ENCODE data around the gene KLRK1.
"Not testable (repeated sequence)": the region's sequence is repeated elsewhere in the genome, so short reads cannot be mapped to it uniquely, and the experiment has no call there.

Gene KLRK1

GRCh38 chr12:10389904-10390303, at the start of gene KLRK1:
Gene KLRK1, minus strand, starts transcription at chr12:10390041. Its CDS starts 1,231 bp downstream, at chr12:10388810.
- Histone ChIP-seq H3K27ac (ENCODE audit: low read length) (no peak within 1 kb of the TSS), H3K9me3 (ENCODE audit: control insufficient read depth in 2 of 2, low read length in 2 of 2) (no peaks in the 10 kb centered on the region), H3K36me3 (ENCODE audit: control insufficient read depth in 2 of 2, insufficient read depth in 2 of 2, low read length in 2 of 2) (no peaks in the 10 kb centered on the region), H3K9ac (ENCODE audit: low read length in 2 of 2) (no peak within 1 kb of the TSS), H3K27me3 (ENCODE audit: control insufficient read depth in 1 of 2, insufficient read depth in 2 of 2, low read length in 2 of 2) (no peaks in the 10 kb centered on the region), H3K4me1 (ENCODE audit: control insufficient read depth, insufficient read depth, low read length) (no peaks in the 10 kb centered on the region), H3K4me3 (ENCODE audit: low read length in 2 of 2) (no peak within 1 kb of the TSS)

- H3K9me3 ChIP-seq (ENCODE audit: control insufficient read depth in 2 of 2, low read length in 2 of 2); H3K4me1 ChIP-seq (ENCODE audit: control insufficient read depth, insufficient read depth, low read length); H3K27ac ChIP-seq (ENCODE audit: low read length); H3K9ac ChIP-seq (ENCODE audit: low read length in 2 of 2); H3K4me3 ChIP-seq (ENCODE audit: low read length in 2 of 2); H3K36me3 ChIP-seq (ENCODE audit: control insufficient read depth in 2 of 2, insufficient read depth in 2 of 2, low read length in 2 of 2); H3K27me3 ChIP-seq (ENCODE audit: control insufficient read depth in 1 of 2, insufficient read depth in 2 of 2, low read length in 2 of 2): not testable (repeated sequence)
These were observed 47.8 kb upstream of the KLRK1 start for GRCh38 chr12:10437601-10438000.

GRCh38 chr12:10435816-10436215, 46.0 kb upstream of the KLRK1 start, which contains the start of gene KLRC2:
Gene KLRC2, minus strand, starts transcription at chr12:10436010. Its CDS starts 24 bp downstream, at chr12:10435986.
- not testable (repeated sequence) for H3K4me1 ChIP-seq (ENCODE audit: control insufficient read depth, insufficient read depth, low read length); H3K27me3 ChIP-seq (ENCODE audit: control insufficient read depth in 1 of 2, insufficient read depth in 2 of 2, low read length in 2 of 2); H3K27ac ChIP-seq (ENCODE audit: low read length); H3K9me3 ChIP-seq (ENCODE audit: control insufficient read depth in 2 of 2, low read length in 2 of 2); H3K4me3 ChIP-seq (ENCODE audit: low read length in 2 of 2); H3K36me3 ChIP-seq (ENCODE audit: control insufficient read depth in 2 of 2, insufficient read depth in 2 of 2, low read length in 2 of 2); H3K9ac ChIP-seq (ENCODE audit: low read length in 2 of 2)

- not testable (repeated sequence) for H3K4me1 ChIP-seq (ENCODE audit: control insufficient read depth, insufficient read depth, low read length); H3K9me3 ChIP-seq (ENCODE audit: control insufficient read depth in 2 of 2, low read length in 2 of 2); H3K27me3 ChIP-seq (ENCODE audit: control insufficient read depth in 1 of 2, insufficient read depth in 2 of 2, low read length in 2 of 2); H3K27ac ChIP-seq (ENCODE audit: low read length); H3K9ac ChIP-seq (ENCODE audit: low read length in 2 of 2); H3K36me3 ChIP-seq (ENCODE audit: control insufficient read depth in 2 of 2, insufficient read depth in 2 of 2, low read length in 2 of 2); H3K4me3 ChIP-seq (ENCODE audit: low read length in 2 of 2)
These were observed 40.8 kb upstream of the KLRK1 start for GRCh38 chr12:10430623-10431022.

GRCh38 chr12:10425938-10426337, 36.1 kb upstream of the KLRK1 start:
- not testable (repeated sequence) for H3K9ac ChIP-seq (ENCODE audit: low read length in 2 of 2); H3K4me3 ChIP-seq (ENCODE audit: low read length in 2 of 2)

GRCh38 chr12:10424260-10424899, 34.5 kb upstream of the KLRK1 start:
- not testable (repeated sequence) for H3K9me3 ChIP-seq (ENCODE audit: control insufficient read depth in 2 of 2, low read length in 2 of 2); H3K36me3 ChIP-seq (ENCODE audit: control insufficient read depth in 2 of 2, insufficient read depth in 2 of 2, low read length in 2 of 2); H3K4me3 ChIP-seq (ENCODE audit: low read length in 2 of 2); H3K27ac ChIP-seq (ENCODE audit: low read length); H3K27me3 ChIP-seq (ENCODE audit: control insufficient read depth in 1 of 2, insufficient read depth in 2 of 2, low read length in 2 of 2); H3K4me1 ChIP-seq (ENCODE audit: control insufficient read depth, insufficient read depth, low read length); H3K9ac ChIP-seq (ENCODE audit: low read length in 2 of 2)

More at GRCh38 chr12:10425938-10426337, 36.1 kb upstream of the KLRK1 start:
- H3K27ac ChIP-seq (ENCODE audit: low read length); H3K27me3 ChIP-seq (ENCODE audit: control insufficient read depth in 1 of 2, insufficient read depth in 2 of 2, low read length in 2 of 2); H3K9me3 ChIP-seq (ENCODE audit: control insufficient read depth in 2 of 2, low read length in 2 of 2); H3K36me3 ChIP-seq (ENCODE audit: control insufficient read depth in 2 of 2, insufficient read depth in 2 of 2, low read length in 2 of 2); H3K4me1 ChIP-seq (ENCODE audit: control insufficient read depth, insufficient read depth, low read length): not testable (repeated sequence)

- not testable (repeated sequence) for H3K9me3 ChIP-seq (ENCODE audit: control insufficient read depth in 2 of 2, low read length in 2 of 2); H3K4me1 ChIP-seq (ENCODE audit: control insufficient read depth, insufficient read depth, low read length); H3K27me3 ChIP-seq (ENCODE audit: control insufficient read depth in 1 of 2, insufficient read depth in 2 of 2, low read length in 2 of 2); H3K36me3 ChIP-seq (ENCODE audit: control insufficient read depth in 2 of 2, insufficient read depth in 2 of 2, low read length in 2 of 2); H3K4me3 ChIP-seq (ENCODE audit: low read length in 2 of 2); H3K27ac ChIP-seq (ENCODE audit: low read length); H3K9ac ChIP-seq (ENCODE audit: low read length in 2 of 2)
These were observed 32.3 kb upstream of the KLRK1 start for GRCh38 chr12:10422159-10422558.

GRCh38 chr12:10420334-10420733, 30.5 kb upstream of the KLRK1 start, which contains the start of gene KLRC3:
Gene KLRC3, minus strand, starts transcription at chr12:10420595. Its CDS starts 45 bp downstream, at chr12:10420550.
- not testable (repeated sequence) for H3K4me1 ChIP-seq (ENCODE audit: control insufficient read depth, insufficient read depth, low read length); H3K4me3 ChIP-seq (ENCODE audit: low read length in 2 of 2); H3K9ac ChIP-seq (ENCODE audit: low read length in 2 of 2); H3K27ac ChIP-seq (ENCODE audit: low read length); H3K36me3 ChIP-seq (ENCODE audit: control insufficient read depth in 2 of 2, insufficient read depth in 2 of 2, low read length in 2 of 2); H3K27me3 ChIP-seq (ENCODE audit: control insufficient read depth in 1 of 2, insufficient read depth in 2 of 2, low read length in 2 of 2); H3K9me3 ChIP-seq (ENCODE audit: control insufficient read depth in 2 of 2, low read length in 2 of 2)

- Histone ChIP-seq H3K9me3 (ENCODE audit: control insufficient read depth in 2 of 2, low read length in 2 of 2) (no peaks in the 10 kb centered on the region), H3K36me3 (ENCODE audit: control insufficient read depth in 2 of 2, insufficient read depth in 2 of 2, low read length in 2 of 2) (no peaks in the 10 kb centered on the region), H3K9ac (ENCODE audit: low read length in 2 of 2) (no peak within 1 kb of the TSS), H3K27me3 (ENCODE audit: control insufficient read depth in 1 of 2, insufficient read depth in 2 of 2, low read length in 2 of 2) (no peaks in the 10 kb centered on the region), H3K4me3 (ENCODE audit: low read length in 2 of 2) (no peak within 1 kb of the TSS), H3K27ac (ENCODE audit: low read length) (no peak within 1 kb of the TSS), H3K4me1 (ENCODE audit: control insufficient read depth, insufficient read depth, low read length) (no peaks in the 10 kb centered on the region)
These were observed 19.6 kb upstream of the KLRK1 start, which contains the start of gene KLRC4 for GRCh38 chr12:10409392-10409791. Gene KLRC4, minus strand, starts transcription at chr12:10409757. Its CDS starts 182 bp downstream, at chr12:10409575.

- Histone ChIP-seq H3K9ac (ENCODE audit: low read length in 2 of 2) (no peak overlapping the region), H3K27me3 (ENCODE audit: control insufficient read depth in 1 of 2, insufficient read depth in 2 of 2, low read length in 2 of 2) (no peaks in the 10 kb centered on the region), H3K4me3 (ENCODE audit: low read length in 2 of 2) (no peak overlapping the region), H3K27ac (ENCODE audit: low read length) (no peak overlapping the region), H3K9me3 (ENCODE audit: control insufficient read depth in 2 of 2, low read length in 2 of 2) (no peaks in the 10 kb centered on the region), H3K4me1 (ENCODE audit: control insufficient read depth, insufficient read depth, low read length) (no peaks in the 10 kb centered on the region), H3K36me3 (ENCODE audit: control insufficient read depth in 2 of 2, insufficient read depth in 2 of 2, low read length in 2 of 2) (no peaks in the 10 kb centered on the region)
These were observed 19.0 kb upstream of the KLRK1 start for GRCh38 chr12:10408842-10409241.

GRCh38 chr12:10406725-10407124, 16.9 kb upstream of the KLRK1 start:
- Histone ChIP-seq H3K36me3 (ENCODE audit: control insufficient read depth in 2 of 2, insufficient read depth in 2 of 2, low read length in 2 of 2) (no peaks in the 10 kb centered on the region), H3K9me3 (ENCODE audit: control insufficient read depth in 2 of 2, low read length in 2 of 2) (no peaks in the 10 kb centered on the region), H3K27me3 (ENCODE audit: control insufficient read depth in 1 of 2, insufficient read depth in 2 of 2, low read length in 2 of 2) (no peaks in the 10 kb centered on the region), H3K4me3 (ENCODE audit: low read length in 2 of 2) (no peak overlapping the region), H3K27ac (ENCODE audit: low read length) (no peak overlapping the region), H3K9ac (ENCODE audit: low read length in 2 of 2) (no peak overlapping the region), H3K4me1 (ENCODE audit: control insufficient read depth, insufficient read depth, low read length) (no peaks in the 10 kb centered on the region)

Measured in stomach smooth muscle (tissue), 2 donors.